Astrocyte (in vitro differentiated cells and primary cell): ENCODE data around the gene DGKB.

Source experiments
- EZH2 ChIP-seq: IDR thresholded peaks from 2 replicates; pipeline ENCODE4 v1.6.1; 2012; ENCODE audit warnings: mild to moderate bottlenecking, low read length, inconsistent platforms; ENCODE audit not compliant: insufficient read depth
- TF ChIP-seq, protein P1 (sequence below): IDR thresholded peaks from 2 replicates; pipeline ENCODE4 v1.5.1; 2011; ENCODE audit warnings: low read depth, mild to moderate bottlenecking, inconsistent platforms, low read length, moderate library complexity; ENCODE audit not compliant: insufficient read depth

DNA sequence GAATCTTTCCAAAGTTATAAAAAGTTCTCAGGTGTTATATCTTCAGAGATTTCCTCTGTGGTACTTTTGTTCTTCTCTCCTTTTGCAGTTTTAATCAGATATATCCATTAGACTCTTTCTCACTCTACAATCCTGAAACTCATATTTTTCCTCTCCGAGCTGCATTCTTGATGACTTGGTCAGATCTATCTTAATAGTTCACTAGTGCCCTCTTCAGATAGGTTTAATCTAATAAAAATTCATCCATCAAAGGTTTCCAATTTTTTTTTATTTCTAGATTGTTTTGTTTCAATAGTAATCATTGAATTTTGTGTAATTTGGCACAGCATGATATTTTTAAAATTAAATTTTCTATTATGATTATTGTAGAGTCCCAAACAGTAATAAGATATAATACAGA lies 21.8 kb upstream of the DGKB start:
- TF ChIP-seq, protein P1, sequence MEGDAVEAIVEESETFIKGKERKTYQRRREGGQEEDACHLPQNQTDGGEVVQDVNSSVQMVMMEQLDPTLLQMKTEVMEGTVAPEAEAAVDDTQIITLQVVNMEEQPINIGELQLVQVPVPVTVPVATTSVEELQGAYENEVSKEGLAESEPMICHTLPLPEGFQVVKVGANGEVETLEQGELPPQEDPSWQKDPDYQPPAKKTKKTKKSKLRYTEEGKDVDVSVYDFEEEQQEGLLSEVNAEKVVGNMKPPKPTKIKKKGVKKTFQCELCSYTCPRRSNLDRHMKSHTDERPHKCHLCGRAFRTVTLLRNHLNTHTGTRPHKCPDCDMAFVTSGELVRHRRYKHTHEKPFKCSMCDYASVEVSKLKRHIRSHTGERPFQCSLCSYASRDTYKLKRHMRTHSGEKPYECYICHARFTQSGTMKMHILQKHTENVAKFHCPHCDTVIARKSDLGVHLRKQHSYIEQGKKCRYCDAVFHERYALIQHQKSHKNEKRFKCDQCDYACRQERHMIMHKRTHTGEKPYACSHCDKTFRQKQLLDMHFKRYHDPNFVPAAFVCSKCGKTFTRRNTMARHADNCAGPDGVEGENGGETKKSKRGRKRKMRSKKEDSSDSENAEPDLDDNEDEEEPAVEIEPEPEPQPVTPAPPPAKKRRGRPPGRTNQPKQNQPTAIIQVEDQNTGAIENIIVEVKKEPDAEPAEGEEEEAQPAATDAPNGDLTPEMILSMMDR: no peak
- no peak for TF ChIP-seq EZH2
